HG02588 (cell line): Measurements from ENCODE around the gene PTGS2.

Experiments
- ATAC-seq: cut with Tn5 transposase; IDR thresholded peaks from one replicate; pipeline ENCODE4 v1.9.1; 2021; ENCODE audit warnings: mild to moderate bottlenecking, moderate library complexity; ENCODE audit not compliant: unreplicated experiment

Gene PTGS2

GRCh38 chr1:186680245-186681061 is at the start of gene PTGS2:
Gene PTGS2, minus strand, starts transcription at chr1:186680423. Its CDS starts 133 bp downstream, at chr1:186680290.
- peak; percentile 96 for ATAC-seq

GRCh38 chr1:186722711-186723309 is 42.6 kb upstream of the PTGS2 start:
- peak; percentile 51 for ATAC-seq

DNA sequence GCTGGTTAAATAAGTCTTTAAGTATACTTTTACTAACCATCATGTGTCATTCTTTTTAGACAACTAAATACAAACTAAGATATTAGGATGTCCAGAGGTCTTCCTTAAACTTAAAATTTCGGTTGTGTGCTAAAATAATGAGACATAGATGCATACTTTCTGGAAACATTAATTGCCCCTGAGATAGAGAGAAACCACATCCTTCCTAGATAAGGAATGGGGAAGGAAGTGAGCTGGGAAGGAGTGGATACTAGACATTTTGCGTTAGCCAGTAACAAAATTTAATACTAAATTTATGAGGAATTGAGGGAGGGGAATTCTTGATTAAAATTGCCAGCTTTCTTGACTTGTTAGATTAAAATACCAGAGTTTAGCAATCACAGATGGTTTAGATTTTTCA is 37.1 kb upstream of the PTGS2 start:
- no peak for ATAC-seq

- ATAC-seq = no peak
Observed at GRCh38 chr1:186715887-186716809, 35.9 kb upstream of the PTGS2 start.

DNA sequence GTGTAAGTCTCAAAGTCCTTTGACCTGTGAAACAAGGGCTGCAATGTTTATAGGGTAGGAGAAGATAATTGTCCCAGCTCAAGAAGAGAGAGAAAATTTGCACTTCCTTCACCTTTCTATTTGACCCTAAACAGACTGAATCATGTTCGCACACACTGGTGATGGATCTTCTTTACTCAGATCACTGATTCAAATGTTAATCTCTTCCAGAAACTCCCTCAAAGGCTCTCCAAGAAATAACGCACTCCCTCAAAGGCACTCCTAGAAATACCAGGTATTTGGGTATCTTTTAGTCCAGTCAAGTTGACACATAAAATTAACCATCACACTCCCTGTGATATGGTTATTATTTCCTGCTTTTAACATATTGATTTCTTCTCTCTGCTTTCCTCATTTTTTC is 30.5 kb upstream of the PTGS2 start:
- ATAC-seq = no peak

DNA sequence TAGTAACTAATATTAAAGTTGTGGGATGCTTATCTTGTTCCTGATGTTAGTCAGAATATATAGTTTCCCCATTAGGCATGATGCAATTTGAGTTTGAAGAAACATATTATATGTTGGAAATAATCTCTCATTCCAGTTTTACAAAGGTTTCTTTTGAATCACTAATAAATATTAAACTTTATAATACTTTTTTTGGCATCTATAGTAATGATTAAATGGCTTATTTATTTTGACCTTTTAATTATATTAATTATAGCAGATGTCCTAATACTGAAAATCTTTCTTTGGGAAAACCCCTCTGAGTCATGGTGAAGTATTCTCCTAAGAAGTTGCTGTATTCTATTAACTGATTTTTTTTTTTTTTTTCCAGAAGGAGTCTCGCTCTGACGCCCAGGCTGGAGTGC is 28.5 kb upstream of the PTGS2 start:
- ATAC-seq = no peak

GRCh38 chr1:186703209-186703766 is 23.1 kb upstream of the PTGS2 start:
- no peak for ATAC-seq

- no peak for ATAC-seq
Observed at GRCh38 chr1:186700722-186701121, 20.5 kb upstream of the PTGS2 start.

DNA sequence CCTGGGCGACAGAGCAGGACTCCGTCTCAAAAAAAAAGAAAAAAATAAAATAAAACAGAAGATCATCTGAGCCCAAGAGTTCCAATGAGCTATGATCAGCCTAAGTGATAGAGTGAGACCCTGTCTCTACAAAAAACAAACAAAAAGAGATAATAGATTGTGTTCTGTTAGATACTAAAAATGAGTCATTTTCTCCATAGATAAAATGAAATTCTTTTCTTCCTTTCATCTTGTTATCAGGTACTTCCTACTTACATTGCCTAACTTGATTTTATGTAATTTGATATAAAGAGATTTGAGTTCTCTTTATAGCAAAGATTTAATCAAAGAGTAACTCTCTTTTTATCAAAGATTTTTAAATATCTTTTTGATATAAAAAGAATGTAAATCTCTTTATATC is 19.3 kb upstream of the PTGS2 start:
- ATAC-seq = no peak

- ATAC-seq = no peak
Observed at GRCh38 chr1:186689907-186690306, 9.7 kb upstream of the PTGS2 start.

GRCh38 chr1:186689376-186689775 is 9.2 kb upstream of the PTGS2 start:
- ATAC-seq = no peak

- no peak for ATAC-seq
Observed at GRCh38 chr1:186683652-186684410, 3.6 kb upstream of the PTGS2 start.

- ATAC-seq = no peak
Observed at GRCh38 chr1:186682736-186683135, 2.5 kb upstream of the PTGS2 start.

GRCh38 chr1:186681801-186682200 is 1.6 kb upstream of the PTGS2 start:
- no peak for ATAC-seq

- ATAC-seq = no peak
Observed at GRCh38 chr1:186681121-186681520, 898 bp upstream of the PTGS2 start.

DNA sequence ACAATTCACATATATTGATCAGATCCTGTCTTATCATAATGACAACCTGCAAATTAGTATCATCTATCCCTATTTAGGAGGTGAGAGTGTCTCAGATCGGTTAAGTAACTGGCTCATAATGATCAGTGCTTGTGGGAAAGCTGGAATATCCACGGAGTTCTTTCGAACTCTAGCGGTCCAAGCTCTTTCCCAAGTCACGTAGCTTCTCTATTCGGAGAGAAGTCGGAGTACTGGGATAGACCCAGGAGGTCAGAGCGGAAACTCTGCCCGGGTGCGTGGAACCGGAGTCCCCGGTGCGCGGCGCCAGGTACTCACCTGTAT is 339 bp downstream of the PTGS2 start:
- ATAC-seq = no peak

GRCh38 chr1:186678155-186678554 is 2.1 kb downstream of the PTGS2 start:
- no peak for ATAC-seq

GRCh38 chr1:186672596-186672995 is 7.6 kb downstream of the PTGS2 start:
- ATAC-seq = no peak

- no peak for ATAC-seq
Observed at GRCh38 chr1:186672131-186672530, 8.1 kb downstream of the PTGS2 start.

- no peak for ATAC-seq
Observed at GRCh38 chr1:186671136-186671825, 8.9 kb downstream of the PTGS2 start.
